Activated CD8-positive, alpha-beta memory T cell treated with anti-CD3 and anti-CD28 coated beads for 4 hours (primary cell): ENCODE results near the gene OLR1.
"Not testable (repeated sequence)": the region's sequence is repeated elsewhere in the genome, so short reads cannot be mapped to it uniquely, and the experiment has no call there.

Source experiments
- DNase-seq, 2 donors: peaks; one replicate each; pipeline ENCODE4 v3.0.0-alpha.2; 2020; ENCODE audit warnings: low read depth in 2 of 2

Gene OLR1

GRCh38 chr12:10190558-10191388 lies 18.8 kb upstream of the OLR1 start:
- DNase-seq: peak; percentile 15 to 19

GRCh38 chr12:10189653-10190052 lies 17.7 kb upstream of the OLR1 start:
- DNase-seq: no peak

GRCh38 chr12:10186958-10187357 lies 15.0 kb upstream of the OLR1 start:
- DNase-seq: not testable (repeated sequence)

GRCh38 chr12:10186299-10186698 lies 14.4 kb upstream of the OLR1 start:
- no peak for DNase-seq

- DNase-seq: no peak
Measured at GRCh38 chr12:10184261-10184843, 12.4 kb upstream of the OLR1 start.

- no peak for DNase-seq
Measured at GRCh38 chr12:10182354-10183049, 10.6 kb upstream of the OLR1 start.

- no peak for DNase-seq
Measured at GRCh38 chr12:10179776-10180181, 7.8 kb upstream of the OLR1 start.

- no peak for DNase-seq
Measured at GRCh38 chr12:10178821-10179220, 6.9 kb upstream of the OLR1 start, which contains the start of gene TMEM52B. Gene TMEM52B (plus strand): TSS chr12:10179032. CDS start chr12:10179575, 543 bp downstream.

GRCh38 chr12:10175846-10176636 lies 4.1 kb upstream of the OLR1 start:
- no peak for DNase-seq

- no peak for DNase-seq
Measured at GRCh38 chr12:10174986-10175614, 3.2 kb upstream of the OLR1 start.

- DNase-seq: no peak
Measured at GRCh38 chr12:10170216-10170615, 1.7 kb downstream of the OLR1 start.

GRCh38 chr12:10169104-10169503 lies 2.8 kb downstream of the OLR1 start:
- DNase-seq: no peak

GRCh38 chr12:10167599-10167998 lies 4.3 kb downstream of the OLR1 start:
- DNase-seq: no peak

GRCh38 chr12:10165421-10165820 lies 6.5 kb downstream of the OLR1 start:
- no peak for DNase-seq

GRCh38 chr12:10163084-10163483 lies 8.8 kb downstream of the OLR1 start:
- no peak for DNase-seq

- no peak for DNase-seq
Measured at GRCh38 chr12:10160617-10161385, 11.1 kb downstream of the OLR1 start.

- no peak for DNase-seq
Measured at GRCh38 chr12:10159280-10159679, 12.7 kb downstream of the OLR1 start.

GRCh38 chr12:10158406-10158805 lies 13.5 kb downstream of the OLR1 start:
- DNase-seq: no peak

GRCh38 chr12:10155966-10156365 lies 16.0 kb downstream of the OLR1 start:
- no peak for DNase-seq

- no peak for DNase-seq
Measured at GRCh38 chr12:10154145-10154496, 17.8 kb downstream of the OLR1 start.
